Activated CD8-positive, alpha-beta T cell treated with anti-CD3 and anti-CD28 coated beads, Interleukin-2, amount 10 ng/mL, durations not matched to agents 7 days and 5 days (primary cell): ENCODE data around the gene RNF8. TPM values are rescaled to one million over a fixed set of nuclear protein-coding genes. Genes with fewer than 3 reads are reported as not detected.

ENCODE experiments used
- ATAC-seq: fragments of 150-1000 bp; cut with Tn5 transposase; one replicate; pipeline ENCODE4 v1.10.0; 2021; ENCODE audit warnings: moderate library complexity
- CTCF ChIA-PET: fragments of 350-600 bp; sonication (Branson Sonifier 250); formaldehyde crosslinking; loops from one replicate; lab custom pipeline; 2021; ENCODE audit warnings: antibody characterized with exemption; lab: Charles Lee
- POLR2A ChIA-PET: fragments of 350-600 bp; sonication (Branson Sonifier 250); formaldehyde crosslinking; loops from one replicate; lab custom pipeline; 2021; ENCODE audit warnings: antibody characterized with exemption; lab: Charles Lee
- DNase-seq: peaks from one replicate; pipeline ENCODE4 v3.0.0-alpha.2; 2020
- H3K27ac Mint-ChIP-seq: one replicate; pipeline ENCODE4 v1.8.0; 2021; ENCODE audit warnings: mild to moderate bottlenecking, mixed read lengths
- H3K27me3 Mint-ChIP-seq: one replicate; pipeline ENCODE4 v1.8.0; 2021; ENCODE audit warnings: low read depth, mixed read lengths
- H3K36me3 Mint-ChIP-seq: one replicate; pipeline ENCODE4 v1.8.0; 2021; ENCODE audit warnings: low read depth, mixed read lengths
- H3K4me1 Mint-ChIP-seq: one replicate; pipeline ENCODE4 v1.8.0; 2021; ENCODE audit warnings: low read depth, mixed read lengths
- H3K4me3 Mint-ChIP-seq: one replicate; pipeline ENCODE4 v1.8.0; 2021; ENCODE audit warnings: mild to moderate bottlenecking, mixed read lengths
- H3K9me3 Mint-ChIP-seq: one replicate; pipeline ENCODE4 v1.8.0; 2022; ENCODE audit warnings: mixed read lengths; ENCODE audit not compliant: insufficient read depth
- total RNA-seq, 2 experiments: library from RNA; stranded (reverse); gene quantifications; one replicate each; pipeline ENCODE4 v1.2.3, GENCODE V29; 2021

Gene RNF8
- total RNA-seq, 2 experiments from 2014 or later: 23.2 to 23.7 TPM

DNA sequence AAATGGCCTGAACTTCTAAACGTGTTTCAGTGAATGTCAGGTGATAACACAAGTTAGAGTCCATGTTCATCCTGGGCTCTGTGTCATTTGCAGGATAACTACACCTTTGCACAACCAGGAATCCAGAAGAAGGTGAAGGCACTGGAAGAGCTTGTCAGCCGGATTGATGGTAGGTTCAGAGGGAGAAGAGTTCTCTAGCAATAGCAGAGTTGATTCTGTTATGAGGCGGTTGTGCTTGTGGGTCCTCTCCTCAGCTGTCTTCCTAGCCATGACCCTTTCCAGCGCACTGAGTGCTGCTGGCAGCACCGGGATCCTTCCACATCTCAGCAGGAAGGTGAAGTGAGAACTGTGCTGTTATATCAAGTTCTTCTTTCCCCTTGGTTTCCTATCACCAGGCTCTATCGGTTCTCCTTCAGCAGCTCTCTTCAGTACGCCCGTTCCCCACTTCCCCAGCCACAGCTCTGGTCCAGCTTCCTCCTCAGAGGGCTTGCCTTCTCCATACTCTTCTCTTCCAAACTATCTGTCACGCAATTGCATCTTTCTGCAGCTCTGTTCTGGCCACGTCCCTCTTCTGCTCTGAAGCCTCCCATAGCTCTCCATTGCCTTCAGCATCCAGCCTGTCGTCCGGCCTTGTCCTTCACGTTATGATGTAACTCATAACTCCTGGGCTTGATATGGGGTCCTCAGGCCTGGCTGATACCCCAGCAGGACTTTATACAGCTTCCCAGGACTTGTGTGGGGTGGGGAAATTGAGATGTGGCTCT, 39.9 kb upstream of the RNF8 start:
- ATAC-seq (no peak), DNase-seq (no peak)
- H3K27ac Mint-ChIP-seq: no peak overlapping the region
- H3K9me3 Mint-ChIP-seq: no peaks in the 10 kb centered on the region
- H3K36me3 Mint-ChIP-seq: peaks cover 17% of the 10 kb centered on the region
- ChIA-PET CTCF (interaction anchor here (0.6 to 7.8 kb wide), 34 partner anchors 8 to 428 kb away, joined by 3 to 106 read pairs (median 5); partner anchors contain the start of gene C6orf89), POLR2A (interaction anchor here (0.6 kb wide), 2 partner anchors 49 to 108 kb away, joined by 3 read pairs; no protein-coding TSS in a partner anchor)
- H3K27me3 Mint-ChIP-seq: no peaks in the 10 kb centered on the region
- H3K4me1 Mint-ChIP-seq: peaks cover 20% of the 10 kb centered on the region
- H3K4me3 Mint-ChIP-seq: no peak overlapping the region

DNA sequence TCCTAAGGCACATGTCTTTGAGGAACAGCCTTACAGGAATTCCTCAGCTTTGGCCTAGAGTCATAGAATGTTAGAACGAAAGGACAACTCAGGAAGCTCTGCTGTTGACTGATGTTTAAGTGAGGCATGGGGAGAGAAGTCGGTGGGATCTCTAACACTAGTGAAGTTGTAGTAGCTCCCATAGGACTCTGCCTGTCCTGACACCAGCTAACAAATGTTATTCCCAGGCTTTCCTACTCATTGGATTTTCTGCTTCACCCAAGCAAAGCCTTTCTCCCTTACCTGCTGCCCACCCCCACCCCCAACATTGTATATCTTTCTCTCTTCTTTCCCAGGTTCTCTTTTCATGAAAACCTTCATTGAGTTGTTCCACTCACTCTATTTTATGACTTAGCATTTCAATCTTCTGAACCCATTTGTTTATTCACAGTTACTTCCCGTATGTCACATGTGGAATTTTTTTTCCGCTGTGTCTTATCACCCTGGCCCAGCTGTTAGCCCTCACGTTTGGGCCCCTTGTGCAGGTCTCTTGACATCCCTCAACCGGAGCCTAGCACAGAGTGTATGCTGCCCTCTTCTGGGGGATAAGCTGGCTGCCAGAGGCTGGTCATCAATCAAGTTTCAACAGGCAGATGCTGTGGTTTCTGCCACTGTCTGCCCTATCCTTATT, 39.2 kb upstream of the RNF8 start:
- ChIA-PET POLR2A (interaction anchor here (0.6 kb wide), 2 partner anchors 48 to 109 kb away, joined by 3 read pairs; no protein-coding TSS in a partner anchor), CTCF (interaction anchor here (0.7 to 7.8 kb wide), 33 partner anchors 9 to 429 kb away, joined by 3 to 106 read pairs (median 5); partner anchors contain the start of gene C6orf89)
- DNase-seq: peak; percentile 71
- peaks cover 20% of the 10 kb centered on the region for H3K4me1 Mint-ChIP-seq
- peak; percentile 84 for ATAC-seq
- H3K27me3 Mint-ChIP-seq: no peaks in the 10 kb centered on the region
- H3K27ac Mint-ChIP-seq: no peak overlapping the region
- H3K4me3 Mint-ChIP-seq: no peak overlapping the region
- no peaks in the 10 kb centered on the region for H3K9me3 Mint-ChIP-seq
- H3K36me3 Mint-ChIP-seq: peaks cover 15% of the 10 kb centered on the region

DNA sequence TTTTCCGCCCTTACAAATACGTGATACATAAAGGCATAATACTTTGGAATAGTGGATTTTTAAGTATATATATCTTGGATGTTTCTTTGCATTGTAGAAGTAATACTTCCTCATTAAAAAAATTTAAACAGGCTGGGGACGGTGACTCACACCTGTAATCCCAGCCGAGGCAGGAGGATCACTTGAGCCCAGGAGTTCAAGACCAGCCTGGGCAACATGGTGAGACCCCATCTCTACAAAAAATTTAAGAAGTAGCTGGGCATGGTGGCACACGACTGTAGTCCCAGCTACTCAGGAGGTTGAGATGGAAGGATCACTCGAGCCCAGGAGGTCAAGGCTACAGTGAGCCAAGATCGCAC, 38.6 kb upstream of the RNF8 start:
- POLR2A ChIA-PET: no interaction called here
- CTCF ChIA-PET: interaction anchor here (0.7 to 7.8 kb wide), 26 partner anchors 9 to 429 kb away, joined by 3 to 106 read pairs (median 6); partner anchors contain the start of gene C6orf89
- no peak for DNase-seq

DNA sequence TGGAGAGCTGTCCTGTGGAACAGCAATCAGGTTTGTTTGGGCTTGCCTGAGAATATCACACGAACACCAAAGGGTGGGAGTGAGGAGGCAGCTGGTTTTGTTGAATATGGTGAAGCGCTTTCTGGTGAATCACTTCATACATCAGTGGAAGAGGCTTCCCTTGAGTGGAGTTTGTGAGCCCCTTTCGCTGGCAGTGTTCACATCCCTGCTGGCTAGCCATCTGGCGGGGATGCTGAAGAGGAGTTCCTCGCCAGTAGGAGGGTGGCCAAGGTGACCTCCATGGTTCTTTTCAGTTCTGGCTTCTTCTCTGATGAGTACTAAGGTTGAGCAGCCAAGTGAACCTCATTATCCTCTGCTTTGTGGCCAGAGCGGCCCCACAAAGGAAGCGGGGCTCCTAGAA, 37.7 kb upstream of the RNF8 start:
- no peaks in the 10 kb centered on the region for H3K9me3 Mint-ChIP-seq
- POLR2A ChIA-PET: interaction anchor here (1.3 kb wide), 1 partner anchor 144 kb away, joined by 4 read pairs; no protein-coding TSS in a partner anchor
- peaks cover 14% of the 10 kb centered on the region for H3K36me3 Mint-ChIP-seq

More for the DNA sequence above, 38.6 kb upstream of the RNF8 start:
- H3K36me3 Mint-ChIP-seq: peaks cover 14% of the 10 kb centered on the region
- peaks cover 20% of the 10 kb centered on the region for H3K4me1 Mint-ChIP-seq
- no peak overlapping the region for H3K27ac Mint-ChIP-seq
- no peaks in the 10 kb centered on the region for H3K9me3 Mint-ChIP-seq
- H3K4me3 Mint-ChIP-seq: no peak overlapping the region
- no peak for ATAC-seq
- no peaks in the 10 kb centered on the region for H3K27me3 Mint-ChIP-seq

DNA sequence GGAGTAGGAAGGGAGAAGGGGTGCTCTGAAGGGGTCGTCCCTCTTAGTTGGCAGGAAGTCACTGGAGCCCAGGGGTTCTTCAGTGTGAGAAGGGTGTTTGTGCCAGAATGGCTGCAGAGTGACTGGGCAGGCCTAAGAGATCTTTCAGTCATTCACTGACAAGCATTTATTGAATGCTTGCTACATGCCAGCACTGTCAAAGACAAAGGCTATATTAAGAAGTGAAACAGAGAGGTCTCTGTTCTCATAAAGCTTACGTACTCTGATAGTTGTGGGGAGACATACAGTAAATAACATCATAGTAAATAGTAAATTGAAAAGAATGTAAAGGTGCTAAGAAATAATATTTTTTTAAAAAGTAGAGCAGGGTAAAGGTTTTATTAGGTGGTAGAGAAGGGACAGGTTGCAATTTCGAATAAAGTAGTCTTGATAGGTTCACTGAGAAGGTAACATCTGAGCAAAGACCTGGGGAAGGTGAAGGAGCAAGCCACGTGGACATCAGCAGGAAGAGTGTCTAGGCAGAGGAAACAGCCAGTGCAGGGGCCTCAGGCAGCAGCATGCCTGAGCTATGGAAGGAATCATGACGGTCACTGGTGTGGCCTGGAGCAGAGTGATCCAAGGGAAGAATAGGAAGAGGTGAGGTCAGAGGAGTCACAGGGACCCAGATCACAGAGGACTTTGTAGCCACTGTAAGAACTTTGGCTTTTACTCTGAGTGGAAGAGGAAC, 36.3 kb upstream of the RNF8 start:
- ChIA-PET POLR2A (interaction anchor here (0.9 kb wide), 1 partner anchor 60 kb away, joined by 3 read pairs; no protein-coding TSS in a partner anchor), CTCF (interaction anchor here (1.2 to 7.8 kb wide), 3 partner anchors 7 to 297 kb away, joined by 3 to 106 read pairs (median 26); no protein-coding TSS in a partner anchor)
- peaks cover 4% of the 10 kb centered on the region for H3K4me1 Mint-ChIP-seq
- no peaks in the 10 kb centered on the region for H3K27me3 Mint-ChIP-seq
- H3K4me3 Mint-ChIP-seq: no peak overlapping the region
- ATAC-seq (no peak), DNase-seq (no peak)
- H3K36me3 Mint-ChIP-seq: peaks cover 15% of the 10 kb centered on the region
- no peak overlapping the region for H3K27ac Mint-ChIP-seq
- no peaks in the 10 kb centered on the region for H3K9me3 Mint-ChIP-seq

More for the DNA sequence above, 37.7 kb upstream of the RNF8 start:
- CTCF ChIA-PET: interaction anchor here (1.0 to 7.8 kb wide), 9 partner anchors 9 to 296 kb away, joined by 3 to 106 read pairs (median 8); no protein-coding TSS in a partner anchor
- ATAC-seq (no peak), DNase-seq (no peak)
- Mint-ChIP-seq H3K4me3 (no peak overlapping the region), H3K27ac (no peak overlapping the region), H3K4me1 (peaks cover 17% of the 10 kb centered on the region), H3K27me3 (no peaks in the 10 kb centered on the region)

DNA sequence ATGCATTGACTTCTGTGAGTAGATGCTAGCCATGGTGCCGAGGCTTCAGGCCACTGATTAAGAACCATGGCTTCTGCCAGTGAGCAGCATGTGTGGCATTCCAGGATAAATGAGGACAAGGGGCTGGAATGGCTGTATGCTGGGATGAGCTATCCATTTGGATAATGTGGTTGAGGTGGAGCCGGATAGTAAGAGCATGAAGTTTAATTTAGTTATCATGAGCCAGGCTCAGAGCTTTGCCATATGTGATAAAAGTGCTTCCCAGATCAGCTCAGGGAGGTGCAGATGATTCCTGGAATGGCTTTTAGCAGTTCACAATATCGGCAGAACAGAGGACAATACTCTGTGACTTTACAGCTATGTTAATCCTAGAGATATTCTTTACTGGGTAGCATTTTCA, 34.6 kb upstream of the RNF8 start:
- DNase-seq: no peak
- ChIA-PET CTCF (interaction anchor here (1.1 to 1.4 kb wide), 2 partner anchors 108 to 298 kb away, joined by 3 to 4 read pairs; no protein-coding TSS in a partner anchor), POLR2A (interaction anchor here (1.2 kb wide), 1 partner anchor 318 kb away, joined by 5 read pairs; no protein-coding TSS in a partner anchor)
- no peak overlapping the region for H3K4me3 Mint-ChIP-seq
- H3K4me1 Mint-ChIP-seq: peaks cover 9% of the 10 kb centered on the region
- ATAC-seq: no peak
- no peaks in the 10 kb centered on the region for H3K9me3 Mint-ChIP-seq
- H3K27ac Mint-ChIP-seq: no peak overlapping the region
- H3K27me3 Mint-ChIP-seq: no peaks in the 10 kb centered on the region
- peaks cover 10% of the 10 kb centered on the region for H3K36me3 Mint-ChIP-seq

DNA sequence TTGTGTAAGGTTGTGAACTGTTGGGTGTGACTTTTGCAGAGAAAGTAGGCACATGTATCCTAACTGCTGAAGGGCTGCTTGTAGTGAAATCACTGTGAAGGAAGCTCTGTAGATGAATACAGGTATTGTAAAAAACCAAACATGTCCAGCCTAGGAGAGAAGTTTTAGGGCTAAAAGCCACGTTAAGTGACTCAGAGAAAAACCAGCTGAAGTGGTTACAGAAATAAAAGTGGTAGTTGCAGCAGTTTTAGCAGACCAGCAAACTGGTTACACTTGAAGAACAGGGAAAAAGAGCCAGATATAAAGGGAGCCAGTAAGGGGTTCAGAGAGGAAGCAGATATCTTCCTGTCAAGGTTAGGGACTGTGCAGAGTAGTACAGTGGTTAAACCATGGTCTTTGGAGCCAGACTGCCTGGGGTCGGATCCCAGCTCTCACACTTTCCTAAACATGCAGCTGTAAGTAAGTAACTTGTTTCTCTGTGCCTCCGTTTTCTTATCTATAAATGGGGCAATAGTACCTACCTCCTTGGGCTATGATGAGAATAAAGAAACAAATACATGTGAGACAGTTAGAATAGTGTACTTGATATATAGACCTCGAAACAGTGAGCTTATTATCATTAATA, 33.8 kb upstream of the RNF8 start:
- no peak for DNase-seq
- Mint-ChIP-seq H3K27me3 (no peaks in the 10 kb centered on the region), H3K4me1 (peaks cover 5% of the 10 kb centered on the region), H3K27ac (no peak overlapping the region), H3K4me3 (no peak overlapping the region), H3K9me3 (no peaks in the 10 kb centered on the region), H3K36me3 (peaks cover 7% of the 10 kb centered on the region)
- ChIA-PET CTCF (interaction anchor here (0.8 to 1.4 kb wide), 4 partner anchors 108 to 372 kb away, joined by 3 to 4 read pairs (median 4); no protein-coding TSS in a partner anchor), POLR2A (interaction anchor here (1.2 kb wide), 1 partner anchor 318 kb away, joined by 5 read pairs; no protein-coding TSS in a partner anchor)
- no peak for ATAC-seq

DNA sequence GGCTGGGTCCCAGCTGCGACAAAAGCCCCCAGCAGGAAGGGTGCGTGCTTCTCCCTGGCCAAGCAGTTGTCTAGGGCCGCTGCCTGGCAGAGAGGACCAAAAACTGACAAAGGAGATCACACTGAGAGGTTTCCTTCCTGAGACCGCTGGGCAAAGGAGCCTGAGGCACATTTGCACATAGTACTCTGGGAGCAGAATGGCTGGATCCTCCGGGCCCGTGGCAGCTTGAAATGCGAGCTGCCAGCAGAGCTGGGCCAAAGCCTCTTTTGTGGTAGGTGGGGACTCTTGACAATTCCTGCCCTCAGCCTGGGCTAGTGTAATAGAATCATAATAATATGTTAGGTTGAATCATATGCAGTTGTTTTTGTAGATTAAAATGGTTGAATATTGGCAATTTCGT, 33.1 kb upstream of the RNF8 start:
- DNase-seq (no peak), ATAC-seq (no peak)
- ChIA-PET CTCF (interaction anchor here (0.6 to 1.4 kb wide), 5 partner anchors 109 to 372 kb away, joined by 3 to 4 read pairs (median 3); no protein-coding TSS in a partner anchor), POLR2A (no interaction called here)
- no peak overlapping the region for H3K27ac Mint-ChIP-seq
- H3K9me3 Mint-ChIP-seq: no peaks in the 10 kb centered on the region
- peaks cover 7% of the 10 kb centered on the region for H3K36me3 Mint-ChIP-seq
- H3K4me1 Mint-ChIP-seq: peaks cover 5% of the 10 kb centered on the region
- no peak overlapping the region for H3K4me3 Mint-ChIP-seq
- H3K27me3 Mint-ChIP-seq: no peaks in the 10 kb centered on the region

DNA sequence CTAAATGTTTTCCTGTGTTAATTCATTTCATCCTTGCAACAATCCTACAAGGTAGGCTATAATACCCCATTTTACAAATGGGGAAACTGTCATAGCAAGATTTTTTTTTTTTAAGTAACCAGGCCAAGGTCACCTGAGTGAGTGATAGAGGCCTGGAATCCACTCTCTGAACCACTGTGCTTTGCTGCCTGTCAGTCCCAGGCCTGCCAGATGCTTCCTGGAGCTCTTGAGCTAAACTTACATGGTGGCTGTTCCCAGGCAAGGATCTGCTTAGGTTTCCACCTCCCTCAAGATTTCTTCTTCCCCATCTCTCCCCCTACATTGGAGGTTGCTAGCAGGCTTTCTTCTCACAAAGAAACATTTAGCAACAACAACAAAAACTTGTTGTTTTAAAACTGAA, 32.7 kb upstream of the RNF8 start:
- ATAC-seq: no peak
- Mint-ChIP-seq H3K4me3 (no peak overlapping the region), H3K36me3 (peaks cover 7% of the 10 kb centered on the region), H3K27ac (no peak overlapping the region), H3K4me1 (peaks cover 7% of the 10 kb centered on the region), H3K9me3 (no peaks in the 10 kb centered on the region), H3K27me3 (no peaks in the 10 kb centered on the region)
- POLR2A ChIA-PET: no interaction called here
- no peak for DNase-seq
- CTCF ChIA-PET: interaction anchor here (0.6 to 1.3 kb wide), 4 partner anchors 230 to 371 kb away, joined by 3 to 4 read pairs (median 3); no protein-coding TSS in a partner anchor

DNA sequence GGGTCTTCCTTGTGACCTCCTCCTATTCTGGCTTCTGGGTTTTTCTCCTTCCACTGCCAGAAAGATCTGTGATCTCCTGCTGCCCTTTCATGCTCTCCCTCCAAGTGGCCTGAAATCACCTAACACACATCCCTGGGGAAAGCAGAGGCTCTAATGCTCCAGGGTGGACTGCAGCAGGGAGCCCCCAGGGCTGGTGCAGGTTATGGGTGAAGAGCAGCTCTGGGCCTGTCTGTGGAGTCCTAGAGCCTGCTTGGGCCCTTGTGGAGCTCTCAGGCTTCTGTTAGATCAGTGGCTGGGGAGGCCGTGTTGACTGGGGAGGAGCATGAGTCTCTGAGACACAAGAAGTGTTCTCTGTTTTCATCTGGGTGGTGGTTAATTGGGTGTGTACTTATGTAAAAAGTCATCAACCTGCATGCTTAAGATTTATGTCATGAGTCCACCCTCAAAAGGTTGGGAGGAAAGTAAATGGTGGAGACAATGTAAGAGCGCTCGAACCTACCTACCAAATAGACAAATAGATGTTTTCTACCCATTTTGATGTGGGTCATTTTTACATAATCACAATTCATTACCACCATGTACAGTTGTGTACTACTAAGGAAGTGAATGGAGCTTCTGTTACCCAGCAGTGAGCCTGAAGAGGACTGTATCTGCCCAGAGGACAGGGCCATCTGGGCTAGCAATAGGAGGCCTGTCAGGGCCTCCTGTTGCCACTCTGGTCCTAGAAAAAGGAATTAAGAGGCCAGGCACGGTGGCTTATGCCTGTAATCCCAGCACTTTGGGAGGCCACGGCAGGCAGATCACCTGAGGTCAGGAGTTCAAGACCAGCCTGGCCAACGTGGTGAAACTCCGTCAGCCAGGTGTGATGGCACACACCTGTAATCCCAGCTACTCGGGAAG, 32.0 kb upstream of the RNF8 start:
- H3K27ac Mint-ChIP-seq: no peak overlapping the region
- ATAC-seq: no peak
- peaks cover 7% of the 10 kb centered on the region for H3K4me1 Mint-ChIP-seq
- H3K4me3 Mint-ChIP-seq: no peak overlapping the region
- peaks cover 7% of the 10 kb centered on the region for H3K36me3 Mint-ChIP-seq
- ChIA-PET CTCF (interaction anchor here (1.3 kb wide), 1 partner anchor 370 kb away, joined by 3 read pairs; no protein-coding TSS in a partner anchor), POLR2A (interaction anchor here (0.7 kb wide), 1 partner anchor 217 kb away, joined by 3 read pairs; no protein-coding TSS in a partner anchor)
- DNase-seq: no peak
- H3K9me3 Mint-ChIP-seq: no peaks in the 10 kb centered on the region
- no peaks in the 10 kb centered on the region for H3K27me3 Mint-ChIP-seq
